ENCODE results near the gene MEX3D.

GRCh38 chr19:1602091-1602707 lies 34.1 kb upstream of the MEX3D start:
- TF ChIP-seq POLR2A (IDR thresholded peaks at IDR 0.05; ENCODE audit: low read depth, low read length), result no peak
- no peak for TF ChIP-seq CTCF (conservative IDR thresholded peaks at IDR 0.05; ENCODE audit: low read depth, low read length)
- no peak for TF ChIP-seq MAZ (IDR thresholded peaks at IDR 0.05; ENCODE audit: borderline replicate concordance, low read depth, low read length)
- no peak for TF ChIP-seq MXI1 (IDR thresholded peaks at IDR 0.05; ENCODE audit: borderline replicate concordance, low read depth, low read length)
- TF ChIP-seq SMC3 (IDR thresholded peaks at IDR 0.05; ENCODE audit: low read depth, low read length), result no peak

Measured in IMR-90 (cell line).